Prostate gland (tissue), 2 donors: ENCODE results near the gene TICAM1. TPM values are rescaled to one million over a fixed set of nuclear protein-coding genes. Genes with fewer than 3 reads are reported as not detected.

Experiments
- DNase-seq: peaks from one replicate; pipeline ENCODE4 v3.0.0-alpha.2; 2019; ENCODE audit warnings: low spot score
- H3K27ac ChIP-seq, 2 donors: fragments of 200-600 bp; sonication (generic); 2 replicates each; pipeline ENCODE4 v1.5.1; 2017 to 2019
- H3K27me3 ChIP-seq: fragments of 200-600 bp; sonication (generic); replicated peaks from 2 replicates; pipeline ENCODE4 v1.5.1; 2019; ENCODE audit not compliant: insufficient read depth
- H3K36me3 ChIP-seq, 2 donors: fragments of 200-600 bp; sonication (generic); 1 replicate in 1 of 2; 2 replicates in 1 of 2; pipeline versions ENCODE4 v1.5.1 to v1.8.1; 2017 to 2019
- H3K4me1 ChIP-seq: fragments of 200-600 bp; sonication (generic); replicated peaks from 2 replicates; pipeline ENCODE4 v1.5.1; 2019
- H3K4me3 ChIP-seq, 2 donors: fragments of 200-600 bp; sonication (generic); 2 replicates each; pipeline ENCODE4 v1.5.1; 2017 to 2019
- H3K9me3 ChIP-seq: fragments of 200-600 bp; sonication (generic); 2 replicates; pipeline ENCODE4 v1.5.1; 2017
- POLR2A ChIP-seq: fragments of 450-650 bp; IDR thresholded peaks from one replicate; pipeline ENCODE4 v1.6.1; 2016; ENCODE audit warnings: antibody characterized with exemption, mild to moderate bottlenecking
- POLR2AphosphoS5 ChIP-seq: sonication (generic); formaldehyde crosslinking; IDR thresholded peaks from one replicate; pipeline ENCODE4 v1.6.1; 2017; ENCODE audit warnings: antibody characterized with exemption
- WGBS: methylation state at CpG from one replicate; pipeline ENCODE4 v1.1.5; 2018; 5-methylcytosine and 5-hydroxymethylcytosine counted together
- intact Hi-C: fragments of 100-400 bp; cut with DNase I; formaldehyde crosslinking; loops from one replicate; pipeline ENCODE4 v1.14.2; 2022
- total RNA-seq, 2 donors: library from RNA; depleted of rRNA; stranded (reverse); fragments of >200 nt; gene quantifications; one replicate each; pipeline ENCODE4 v1.1.0, GENCODE V29; 2016
- TF ChIP-seq, protein P1 (sequence below), 4 experiments: fragments of 200-600 bp in 2 of 4; fragments of 450-650 bp in 2 of 4; sonication (generic) in 2 of 4; IDR thresholded peaks; 1 replicate in 3 of 4; 2 replicates in 1 of 4; pipeline ENCODE4 v1.5.1; 2016 to 2019; ENCODE audit warnings: antibody characterized with exemption in 4 of 4, mild to moderate bottlenecking in 2 of 4, moderate library complexity in 2 of 4

TICAM1 gene
- total RNA-seq, 2 donors from 2014 or later: 8.3 to 9.1 TPM

DNA sequence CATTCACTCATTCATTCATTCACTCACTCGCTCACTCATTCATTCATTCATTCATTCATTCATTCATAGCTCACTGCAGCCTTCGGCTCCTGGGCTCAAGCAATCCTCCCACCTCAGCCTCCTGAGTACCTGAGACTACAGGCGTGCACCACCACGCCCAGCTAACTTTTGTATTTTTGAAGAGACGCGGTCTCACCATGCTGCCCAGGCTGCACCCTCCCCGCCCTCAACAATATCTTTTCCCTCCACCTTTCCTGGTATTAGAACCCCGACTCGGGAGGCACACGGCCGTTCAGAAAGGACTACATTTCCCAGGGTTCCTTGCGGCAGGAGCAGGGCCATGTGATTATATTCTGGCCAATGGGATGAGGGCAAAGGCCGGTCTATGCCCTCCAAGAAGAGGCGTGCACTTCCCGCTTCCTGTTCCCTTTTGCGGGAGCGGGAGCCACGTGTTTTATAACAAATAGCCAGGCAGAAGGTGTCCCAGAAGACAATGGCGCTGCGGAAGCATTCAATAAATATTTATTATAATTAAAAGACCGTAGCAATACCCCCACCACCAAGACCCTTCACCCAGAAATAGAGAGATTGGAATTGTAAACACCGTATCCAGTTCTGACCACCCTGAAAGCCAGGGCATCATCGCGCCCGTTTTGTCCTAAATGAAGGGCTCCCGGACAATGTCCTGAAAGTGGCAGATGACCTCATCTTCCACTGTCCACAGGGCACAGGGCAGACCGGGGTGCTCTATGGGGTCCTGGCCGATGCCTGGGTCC, 15.9 kb downstream of the TICAM1 start:
- no peak overlapping the region for H3K27ac ChIP-seq
- intact Hi-C loops: no loop called here

DNA sequence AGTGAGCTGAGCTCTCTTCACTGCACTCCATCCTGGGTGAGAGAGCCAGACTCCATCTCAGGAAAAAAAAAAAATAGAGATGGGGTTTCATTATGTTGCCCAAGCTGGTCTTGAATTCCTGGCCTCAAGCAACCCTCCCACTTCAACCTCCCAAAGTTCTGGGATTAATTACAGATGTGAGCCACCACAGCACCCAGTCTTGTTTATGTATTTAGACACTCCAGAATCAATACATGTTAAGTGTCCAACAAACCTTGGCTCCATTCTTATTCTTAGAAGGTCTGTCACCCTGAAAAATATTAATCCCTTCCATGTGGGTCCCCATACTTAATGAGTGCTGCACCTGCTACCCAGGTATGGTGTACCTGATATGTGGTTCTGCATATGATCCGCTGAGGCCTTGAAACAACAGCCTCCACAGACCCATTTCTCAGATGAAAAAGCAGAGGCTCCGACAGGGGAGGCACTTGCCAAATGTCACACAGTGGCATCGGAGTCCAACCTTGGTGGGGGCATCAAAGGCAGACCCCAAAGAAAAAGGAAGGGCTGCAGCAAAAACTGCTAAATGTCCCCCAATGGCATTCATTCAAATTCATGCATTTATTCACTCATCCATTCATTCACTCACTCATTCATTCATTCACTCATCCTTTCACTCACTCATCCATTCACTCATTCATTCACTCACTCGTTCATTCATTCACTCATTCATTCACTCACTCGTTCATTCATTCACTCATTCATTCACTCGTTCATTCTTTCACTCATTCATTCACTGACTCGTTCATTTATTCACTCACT, 16.7 kb downstream of the TICAM1 start:
- intact Hi-C loops: no loop called here

More for the DNA sequence above, 15.9 kb downstream of the TICAM1 start:
- Histone ChIP-seq H3K9me3 (no peaks in the 10 kb centered on the region), H3K4me3 (peak overlapping the region in 1 of 2 donors; percentile 15), H3K36me3 (no peaks in the 10 kb centered on the region), H3K4me1 (no peaks in the 10 kb centered on the region), H3K27me3 (no peaks in the 10 kb centered on the region)
- WGBS: 33% methylated on average over 28 of the region's 28 CpGs
- peak; percentile 88 for DNase-seq
- TF ChIP-seq, protein P1, sequence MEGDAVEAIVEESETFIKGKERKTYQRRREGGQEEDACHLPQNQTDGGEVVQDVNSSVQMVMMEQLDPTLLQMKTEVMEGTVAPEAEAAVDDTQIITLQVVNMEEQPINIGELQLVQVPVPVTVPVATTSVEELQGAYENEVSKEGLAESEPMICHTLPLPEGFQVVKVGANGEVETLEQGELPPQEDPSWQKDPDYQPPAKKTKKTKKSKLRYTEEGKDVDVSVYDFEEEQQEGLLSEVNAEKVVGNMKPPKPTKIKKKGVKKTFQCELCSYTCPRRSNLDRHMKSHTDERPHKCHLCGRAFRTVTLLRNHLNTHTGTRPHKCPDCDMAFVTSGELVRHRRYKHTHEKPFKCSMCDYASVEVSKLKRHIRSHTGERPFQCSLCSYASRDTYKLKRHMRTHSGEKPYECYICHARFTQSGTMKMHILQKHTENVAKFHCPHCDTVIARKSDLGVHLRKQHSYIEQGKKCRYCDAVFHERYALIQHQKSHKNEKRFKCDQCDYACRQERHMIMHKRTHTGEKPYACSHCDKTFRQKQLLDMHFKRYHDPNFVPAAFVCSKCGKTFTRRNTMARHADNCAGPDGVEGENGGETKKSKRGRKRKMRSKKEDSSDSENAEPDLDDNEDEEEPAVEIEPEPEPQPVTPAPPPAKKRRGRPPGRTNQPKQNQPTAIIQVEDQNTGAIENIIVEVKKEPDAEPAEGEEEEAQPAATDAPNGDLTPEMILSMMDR (IDR thresholded peaks at IDR 0.05): no peak
- TF ChIP-seq POLR2AphosphoS5: peak; percentile 96

DNA sequence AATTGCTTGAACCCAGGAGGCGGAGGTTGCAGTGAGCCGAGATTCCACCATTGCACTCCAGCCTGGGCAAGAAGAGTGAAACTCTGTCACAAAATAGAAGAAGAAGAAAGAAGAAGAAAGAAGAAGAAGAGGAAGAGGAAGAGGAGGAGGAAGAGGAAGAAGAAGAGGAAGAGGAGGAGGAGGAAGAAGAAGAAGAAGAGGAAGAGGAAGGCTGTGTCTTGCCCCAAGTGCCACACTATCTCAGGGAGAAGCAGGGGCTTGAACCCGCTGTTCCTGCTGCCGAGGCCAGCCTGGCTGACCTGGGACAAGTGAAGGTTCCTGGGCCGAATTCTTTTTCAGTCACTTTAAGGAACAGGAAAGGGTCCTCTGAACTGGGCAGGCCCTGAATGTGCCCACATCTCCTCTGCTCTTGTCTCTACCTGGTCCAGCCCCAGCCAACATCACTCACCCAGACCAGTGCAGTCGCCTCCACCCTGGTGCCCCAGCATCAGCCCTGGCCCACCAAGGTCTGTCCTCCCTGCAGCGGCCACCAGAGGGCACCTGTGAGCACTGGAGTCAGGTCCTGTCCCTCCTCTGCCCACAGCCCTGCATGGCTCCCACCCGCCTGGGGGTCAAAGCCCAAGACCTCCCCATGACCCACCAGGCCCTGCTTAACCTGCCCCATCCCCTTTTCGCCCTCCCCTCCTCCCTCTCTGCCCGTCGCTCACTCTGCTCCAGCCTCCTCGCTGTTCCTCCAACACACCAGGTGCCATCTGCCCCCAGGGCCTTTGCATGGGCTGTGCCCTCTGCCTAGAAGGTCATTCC, 20.0 kb downstream of the TICAM1 start:
- DNase-seq: peak; percentile 60
- intact Hi-C loops: loop anchor here (2.0 kb wide), 1 partner anchor 99 kb away; no protein-coding TSS in a partner anchor

More for the DNA sequence above, 16.7 kb downstream of the TICAM1 start:
- no peak for TF ChIP-seq POLR2AphosphoS5
- no peak for TF ChIP-seq POLR2A
- TF ChIP-seq, protein P1 (IDR thresholded peaks at IDR 0.05): no peak
- no peak for DNase-seq
- Histone ChIP-seq H3K4me3 (no peak overlapping the region), H3K4me1 (no peaks in the 10 kb centered on the region), H3K27ac (no peak overlapping the region), H3K27me3 (no peaks in the 10 kb centered on the region), H3K36me3 (no peaks in the 10 kb centered on the region), H3K9me3 (no peaks in the 10 kb centered on the region)
- WGBS: 79% methylated on average over 7 of the region's 7 CpGs

DNA sequence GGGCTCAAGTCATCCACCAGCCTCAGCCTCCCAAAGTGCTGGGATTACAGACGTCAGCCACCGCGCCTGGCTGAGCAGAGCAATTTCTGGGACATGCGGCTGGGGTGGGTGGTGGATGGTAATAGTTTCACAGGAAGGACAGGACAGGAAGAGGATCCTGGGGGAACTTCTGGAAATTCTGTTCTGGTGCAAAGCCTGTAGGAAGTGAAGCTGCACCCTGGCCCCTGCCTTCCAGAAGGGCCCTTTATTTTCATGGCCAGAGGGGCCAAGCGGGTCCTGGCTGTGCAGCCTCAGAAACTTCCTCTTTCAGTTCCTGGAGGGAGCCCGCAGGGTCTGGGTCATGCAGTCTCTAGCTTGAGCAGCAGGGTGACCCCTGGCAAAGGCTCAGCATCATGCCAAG, 24.3 kb downstream of the TICAM1 start:
- DNase-seq: no peak
- TF ChIP-seq, protein P1 (IDR thresholded peaks at IDR 0.05): no peak
- TF ChIP-seq POLR2AphosphoS5 (no peak), POLR2A (no peak)
- Histone ChIP-seq H3K9me3 (no peaks in the 10 kb centered on the region), H3K27ac (no peak overlapping the region), H3K36me3 (no peaks in the 10 kb centered on the region), H3K4me3 (no peak overlapping the region), H3K27me3 (no peaks in the 10 kb centered on the region), H3K4me1 (no peaks in the 10 kb centered on the region)
- 86% methylated on average over 6 of the region's 6 CpGs for WGBS
- intact Hi-C loops: no loop called here

More for the DNA sequence above, 20.0 kb downstream of the TICAM1 start:
- no peaks in the 10 kb centered on the region for H3K4me1 ChIP-seq
- H3K4me3 ChIP-seq: no peak overlapping the region
- TF ChIP-seq, protein P1 (IDR thresholded peaks at IDR 0.05): peak; percentile 71 to 84 (median 74)
- TF ChIP-seq POLR2A (no peak), POLR2AphosphoS5 (no peak)
- no peaks in the 10 kb centered on the region for H3K27me3 ChIP-seq
- no peaks in the 10 kb centered on the region for H3K36me3 ChIP-seq
- no peak overlapping the region for H3K27ac ChIP-seq
- 69% methylated on average over 12 of the region's 12 CpGs for WGBS
- no peaks in the 10 kb centered on the region for H3K9me3 ChIP-seq
